Stimulated activated CD4-positive, alpha-beta T cell treated with anti-CD3 and anti-CD28 coated beads, Interleukin-15, amount 100 ng/mL, for 1 hour (primary cell): ENCODE results near the gene METAP2.

Experiments used
- DNase-seq, 2 donors: peaks; one replicate each; pipeline ENCODE4 v3.0.0-alpha.2; 2020; ENCODE audit warnings: low read depth in 1 of 2, low spot score in 1 of 2

Gene METAP2

DNA sequence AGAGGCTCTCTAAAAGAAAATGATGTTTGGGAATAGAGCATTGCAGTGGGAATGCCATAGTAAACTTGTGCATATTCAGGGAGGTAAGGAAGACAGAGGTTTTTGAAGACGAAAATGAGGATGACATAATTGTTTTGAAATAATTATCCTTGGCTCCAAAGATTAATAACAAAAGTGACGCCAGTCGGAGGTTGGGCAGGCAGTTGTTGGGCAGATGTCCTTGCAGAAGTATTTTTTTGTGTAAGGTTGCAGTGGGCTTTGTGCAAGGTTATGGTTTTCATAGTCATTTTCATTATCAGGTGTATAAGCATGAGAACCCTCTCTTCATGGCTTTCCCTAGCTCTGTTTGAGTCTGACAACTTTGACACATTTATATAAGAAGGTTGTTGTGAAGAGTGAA is 35.3 kb downstream of the METAP2 start:
- no peak for DNase-seq

DNA sequence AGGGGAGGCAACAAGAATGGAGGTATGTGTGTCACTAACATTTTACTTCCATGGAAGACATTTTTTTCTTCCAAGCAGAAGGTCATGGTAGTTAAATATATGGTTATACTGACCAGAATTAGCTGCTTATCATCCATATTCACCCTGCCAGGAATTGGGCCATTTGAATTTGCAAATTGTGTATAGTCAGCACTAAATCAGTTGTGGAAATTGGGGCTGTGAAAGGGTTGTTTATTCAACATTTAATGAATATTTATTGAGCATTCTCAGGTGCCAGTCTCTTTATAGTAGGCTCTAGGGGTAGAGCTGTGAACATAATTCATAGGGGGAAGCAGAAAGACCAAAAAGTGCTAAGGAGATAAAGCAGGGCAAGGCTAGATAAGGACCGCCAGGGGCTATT is 38.0 kb downstream of the METAP2 start:
- no peak for DNase-seq

DNA sequence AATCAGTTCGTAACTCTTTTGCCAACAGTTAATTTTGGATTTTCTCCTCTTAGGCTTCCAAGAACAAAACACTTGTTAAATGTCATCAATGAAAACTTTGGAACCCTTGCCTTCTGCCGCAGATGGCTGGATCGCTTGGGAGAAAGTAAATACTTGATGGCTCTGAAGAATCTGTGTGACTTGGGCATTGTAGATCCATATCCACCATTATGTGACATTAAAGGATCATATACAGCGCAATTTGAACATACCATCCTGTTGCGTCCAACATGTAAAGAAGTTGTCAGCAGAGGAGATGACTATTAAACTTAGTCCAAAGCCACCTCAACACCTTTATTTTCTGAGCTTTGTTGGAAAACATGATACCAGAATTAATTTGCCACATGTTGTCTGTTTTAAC is 39.6 kb downstream of the METAP2 start:
- no peak for DNase-seq

DNA sequence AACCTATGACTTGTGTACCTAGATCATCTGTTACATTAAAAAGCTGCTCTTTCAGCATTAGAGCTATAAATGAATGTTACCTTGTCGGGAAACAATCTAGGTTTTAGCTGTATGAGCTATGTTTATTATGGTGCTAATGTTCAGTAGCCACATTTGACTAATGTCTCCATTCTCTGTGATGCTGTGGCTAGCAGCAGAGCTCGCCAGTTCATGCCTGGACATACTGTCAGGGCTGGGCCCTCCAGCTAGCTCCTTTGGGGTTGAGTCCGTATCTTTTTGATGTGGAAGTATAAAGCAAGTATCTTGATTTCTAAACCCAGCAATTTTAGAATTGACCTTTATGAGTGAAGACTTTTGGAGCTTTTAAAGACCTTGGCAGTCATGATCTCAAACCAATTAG is 41.2 kb downstream of the METAP2 start:
- no peak for DNase-seq

DNA sequence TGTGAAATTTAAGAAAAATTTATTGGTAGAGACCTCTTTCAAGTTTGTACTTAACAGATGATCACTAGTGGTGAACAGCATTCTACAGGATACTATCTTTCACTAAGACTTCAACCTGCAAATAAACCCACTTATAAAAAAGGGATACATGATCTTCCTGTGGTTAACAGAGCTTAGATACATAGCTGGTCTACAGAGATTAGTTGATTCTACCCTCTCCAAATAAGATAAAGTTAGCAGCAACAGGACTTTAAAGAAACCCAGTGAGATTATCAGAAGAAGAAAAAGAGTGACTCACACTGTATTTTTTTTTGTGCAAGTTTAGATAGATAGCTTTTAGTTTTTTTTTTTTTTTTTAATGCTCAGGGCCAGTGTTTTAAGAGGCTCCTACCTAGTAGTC is 42.8 kb downstream of the METAP2 start:
- DNase-seq: no peak

DNA sequence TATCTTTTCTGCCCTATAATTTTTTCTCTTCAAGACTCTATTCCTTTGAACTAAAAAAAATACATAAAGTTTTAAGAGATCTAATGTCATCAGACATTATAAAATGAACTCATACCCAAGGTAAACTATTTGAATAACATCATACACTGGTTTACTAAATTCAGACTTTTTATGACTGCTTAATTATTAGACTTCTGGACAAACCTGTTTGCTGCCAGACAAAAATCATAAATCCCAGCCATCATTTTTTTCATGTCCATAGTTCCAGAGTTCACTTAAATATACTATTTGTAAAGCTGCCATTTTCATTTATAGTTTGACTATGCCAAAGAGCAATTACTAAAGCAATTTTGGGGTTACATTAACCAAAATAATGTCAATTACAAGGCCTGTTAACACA is 43.3 kb downstream of the METAP2 start:
- no peak for DNase-seq

DNA sequence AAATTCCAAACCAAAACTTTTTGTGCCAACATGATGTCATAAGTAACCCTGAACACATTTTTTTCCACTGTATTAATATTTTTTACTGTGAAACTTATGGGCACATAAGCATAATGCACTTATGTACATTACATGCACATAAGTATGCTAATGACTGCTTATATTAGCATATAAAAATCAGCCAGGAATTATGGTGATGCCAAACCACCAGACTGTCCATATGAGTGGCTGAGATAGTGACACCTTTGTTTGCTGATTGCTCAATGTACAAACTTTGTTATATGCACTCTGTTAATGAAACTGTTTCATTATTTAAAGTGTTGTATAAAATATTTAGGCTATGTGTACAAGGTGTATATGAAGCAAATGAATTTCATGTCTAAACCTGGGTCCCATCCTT is 45.0 kb downstream of the METAP2 start:
- DNase-seq: no peak

DNA sequence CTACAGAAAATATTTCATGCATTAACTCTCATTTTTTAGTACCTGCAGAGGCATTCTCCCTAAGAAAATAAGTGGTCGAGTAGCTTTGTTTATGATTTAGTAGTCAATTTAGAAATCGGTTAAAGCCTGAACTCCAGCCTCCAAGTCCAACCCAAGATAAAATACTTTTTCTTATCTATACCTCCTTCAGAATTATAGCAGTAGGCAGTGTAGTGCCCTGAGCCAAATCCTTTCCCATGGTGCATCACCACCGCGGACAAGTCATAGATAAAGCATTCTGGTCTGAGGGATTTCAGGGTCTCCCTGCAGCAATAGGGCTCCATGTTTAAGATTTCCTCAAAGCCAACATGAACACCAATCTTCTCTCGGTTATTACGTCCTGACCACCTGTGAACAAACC is 46.9 kb downstream of the METAP2 start:
- DNase-seq: no peak

DNA sequence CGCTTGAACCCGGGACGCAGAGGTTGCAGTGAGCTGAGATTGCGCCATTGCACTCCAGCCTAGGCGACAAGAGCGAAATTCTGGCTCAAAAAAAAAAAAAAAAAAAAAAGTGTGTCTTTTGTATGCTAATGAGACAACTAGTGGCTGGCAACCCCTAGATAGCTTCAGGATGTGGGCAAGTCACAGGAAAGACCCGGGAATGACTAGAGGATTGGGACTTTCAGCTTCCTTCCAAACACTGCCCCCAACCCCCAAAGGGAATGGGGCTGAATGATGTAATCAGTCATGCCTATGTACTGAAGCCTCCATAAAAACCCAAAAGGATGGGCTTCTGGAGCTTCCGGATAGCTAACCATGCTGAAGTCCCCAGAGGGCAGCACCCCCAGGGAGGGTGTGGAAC is 48.7 kb downstream of the METAP2 start:
- no peak for DNase-seq

DNA sequence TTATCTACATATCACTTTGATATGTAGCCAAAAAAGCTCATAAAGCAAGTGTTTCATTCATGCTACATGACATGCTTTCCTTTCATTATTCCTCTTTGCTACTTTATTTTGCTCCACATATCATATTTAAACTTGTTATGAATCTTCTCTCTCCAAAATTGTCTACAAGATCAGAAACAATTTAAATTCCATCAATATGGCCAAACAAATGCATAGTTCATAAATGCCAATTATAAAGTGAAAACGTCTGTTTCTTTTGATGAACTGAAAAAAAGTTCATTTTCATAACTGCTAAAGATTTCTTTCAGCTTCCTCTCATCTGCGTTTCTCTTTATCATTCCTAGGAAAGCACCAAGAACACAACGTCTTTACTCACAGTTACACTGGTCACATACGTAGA is 54.5 kb downstream of the METAP2 start:
- DNase-seq: no peak

DNA sequence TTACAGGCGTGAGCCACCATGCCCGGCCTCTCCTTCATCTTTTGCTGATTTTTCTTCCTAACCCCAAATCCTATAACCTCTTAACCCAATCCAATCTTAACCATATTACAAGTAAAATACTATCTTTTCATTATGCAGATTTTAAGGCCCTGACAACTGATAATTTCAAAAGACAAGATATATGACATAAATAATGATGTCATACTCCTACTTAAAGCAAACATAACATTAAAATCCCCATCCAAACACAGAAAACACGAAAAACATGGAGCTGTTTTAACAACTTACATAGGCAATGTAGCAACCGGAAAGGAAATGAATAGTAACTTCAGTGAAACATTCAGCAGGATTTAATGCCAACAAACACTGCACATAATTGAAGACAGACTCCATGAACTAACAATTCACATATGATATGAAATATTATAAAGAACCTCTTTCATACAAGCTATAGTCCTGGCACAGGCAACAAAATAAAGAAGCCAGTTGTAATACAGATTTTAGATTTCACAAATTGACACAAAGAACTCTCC is 55.8 kb downstream of the METAP2 start:
- DNase-seq: no peak

DNA sequence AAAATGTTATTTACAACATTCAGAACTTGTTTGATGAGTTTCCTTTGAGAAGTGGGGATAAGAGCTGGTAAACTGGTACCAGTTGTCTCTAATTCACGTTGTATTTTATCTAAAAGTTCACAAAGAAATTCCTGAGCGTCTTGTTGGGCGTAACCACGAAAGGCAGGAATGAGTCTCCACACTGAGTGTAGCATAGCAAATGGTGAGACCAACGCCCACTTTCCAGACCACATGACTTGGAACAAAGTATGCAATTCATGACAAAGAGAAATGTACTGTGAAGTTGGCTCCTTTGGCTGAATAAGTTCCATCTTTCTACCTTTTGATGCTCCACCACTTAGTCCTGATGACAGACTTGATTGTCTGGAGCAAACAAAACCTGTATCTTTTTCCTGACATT is 58.9 kb downstream of the METAP2 start:
- no peak for DNase-seq

DNA sequence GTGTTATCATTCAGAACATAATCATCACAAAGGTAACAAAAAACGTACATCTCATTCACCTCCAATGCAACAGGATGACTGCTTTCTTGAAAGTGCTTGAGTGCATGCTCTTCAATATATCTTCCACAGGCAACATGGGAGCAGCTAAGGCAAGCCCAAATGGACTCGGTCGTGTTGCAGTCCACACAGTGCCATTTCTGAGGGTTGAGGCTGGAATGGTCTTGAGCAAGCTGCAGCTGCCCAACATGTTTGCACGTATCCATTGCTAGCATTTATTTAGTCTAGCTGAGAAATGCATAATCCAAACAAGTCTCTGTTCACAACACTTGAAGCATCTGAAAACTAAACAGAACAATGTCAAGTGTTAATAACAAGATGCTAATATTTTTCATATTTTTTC is 60.0 kb downstream of the METAP2 start:
- DNase-seq: no peak

DNA sequence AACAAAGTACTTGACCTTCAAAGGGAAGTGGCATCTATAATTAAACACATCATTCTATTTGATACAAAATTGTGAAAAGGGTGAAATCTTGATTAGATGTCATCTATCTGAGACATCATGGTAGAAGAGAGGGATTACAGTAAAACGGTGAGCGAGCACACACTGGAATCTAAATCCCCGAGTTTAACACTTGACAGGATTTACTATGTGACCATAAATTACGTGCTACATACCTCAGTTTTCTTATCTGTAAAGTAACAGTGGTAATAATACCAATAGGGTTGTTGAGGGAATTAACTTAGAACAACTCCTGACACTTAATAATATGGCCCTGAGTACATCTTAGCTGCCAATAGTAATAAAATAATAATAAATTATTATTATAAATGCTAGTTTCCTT is 64.1 kb downstream of the METAP2 start:
- no peak for DNase-seq

DNA sequence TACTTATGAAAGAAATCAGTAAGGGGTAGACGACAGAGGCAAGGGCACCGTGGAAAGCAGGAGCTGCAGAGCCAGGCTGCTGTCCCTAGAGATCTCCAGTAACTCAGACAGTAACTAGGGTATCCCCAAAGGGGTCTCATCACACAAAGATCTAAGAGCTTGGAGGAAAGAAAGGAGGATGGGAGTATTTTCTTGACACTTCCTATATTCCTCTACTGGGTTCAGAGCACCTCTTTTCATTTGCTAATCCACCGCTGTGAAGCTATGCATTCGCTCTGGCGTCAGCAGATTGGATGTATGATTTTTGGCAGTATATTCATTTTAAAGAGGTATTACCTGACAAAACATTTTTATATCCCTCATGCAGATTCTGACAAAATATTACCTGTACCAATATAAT is 64.7 kb downstream of the METAP2 start:
- no peak for DNase-seq

DNA sequence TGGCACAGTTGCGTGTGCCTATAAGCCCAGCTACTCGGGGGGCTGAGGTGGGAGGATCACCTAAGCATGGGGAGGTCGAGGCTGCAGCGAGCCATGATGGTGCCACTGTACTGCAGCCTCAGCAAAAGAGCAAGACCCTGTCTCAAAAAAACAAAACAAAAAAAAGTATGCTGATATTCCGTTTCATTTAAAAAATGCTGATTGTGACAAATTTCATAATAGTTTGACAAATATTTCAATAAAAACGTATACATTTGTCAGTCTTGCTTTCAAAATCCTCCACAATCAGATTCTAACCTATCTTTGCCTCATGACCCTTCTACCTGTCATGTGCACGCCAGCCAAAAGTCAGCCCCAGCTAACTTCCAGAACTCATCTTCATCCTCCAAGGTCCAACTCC is 67.5 kb downstream of the METAP2 start:
- no peak for DNase-seq

DNA sequence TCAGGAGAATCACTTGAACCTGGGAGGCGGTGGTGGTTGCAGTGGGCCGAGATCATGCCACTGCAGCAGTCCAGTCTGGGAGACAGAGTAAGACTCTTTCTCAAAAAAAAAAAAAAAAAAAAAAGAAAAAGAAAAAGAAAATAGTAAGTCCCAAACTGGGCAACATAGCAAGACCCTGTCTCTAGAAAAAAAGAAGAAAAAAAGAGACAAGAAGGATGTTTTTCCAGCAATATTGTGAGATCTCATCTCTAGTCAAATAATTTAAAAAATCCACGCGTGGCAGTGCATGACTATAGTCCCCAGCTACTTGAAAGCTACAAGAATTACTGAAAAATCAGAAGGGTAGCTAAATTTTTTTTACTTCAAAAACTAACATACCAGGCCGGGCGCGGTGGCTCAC is 69.4 kb downstream of the METAP2 start:
- no peak for DNase-seq

DNA sequence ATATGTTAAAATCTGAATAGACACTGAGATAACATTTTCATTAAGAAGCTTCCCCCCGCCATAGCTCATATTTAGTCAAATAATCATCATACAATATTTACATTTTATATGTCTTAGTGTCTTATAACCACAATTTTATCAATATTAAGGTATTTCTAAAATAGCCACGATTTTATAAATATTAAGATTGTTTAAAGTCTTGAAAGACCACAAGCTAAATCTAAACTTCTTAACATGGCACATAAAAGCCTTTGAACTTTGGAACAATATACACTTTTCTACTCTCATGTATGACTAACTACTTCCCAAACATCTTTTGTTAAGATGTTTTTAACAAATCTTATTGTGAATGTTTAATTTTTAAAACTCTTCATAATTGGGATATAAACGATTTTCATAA is 70.8 kb downstream of the METAP2 start:
- DNase-seq: no peak

DNA sequence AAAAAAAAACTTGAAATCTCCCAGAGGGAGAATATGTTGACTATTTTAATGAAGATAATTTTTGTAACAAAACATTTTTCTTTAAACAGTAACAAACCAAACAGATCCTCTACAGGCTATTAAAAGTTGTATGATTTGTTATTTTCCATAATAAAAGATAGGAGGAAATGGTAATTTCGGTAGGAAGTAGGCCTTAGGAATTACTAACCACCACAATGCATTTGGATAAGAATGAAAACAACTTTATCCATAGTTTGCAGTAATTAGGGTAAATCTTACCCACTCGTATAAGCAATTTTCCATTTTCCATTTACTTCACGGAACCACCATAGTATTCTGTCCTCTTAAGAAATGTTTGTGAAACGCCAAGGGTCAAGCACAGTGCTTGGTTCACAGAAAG is 71.4 kb downstream of the METAP2 start:
- DNase-seq: no peak

DNA sequence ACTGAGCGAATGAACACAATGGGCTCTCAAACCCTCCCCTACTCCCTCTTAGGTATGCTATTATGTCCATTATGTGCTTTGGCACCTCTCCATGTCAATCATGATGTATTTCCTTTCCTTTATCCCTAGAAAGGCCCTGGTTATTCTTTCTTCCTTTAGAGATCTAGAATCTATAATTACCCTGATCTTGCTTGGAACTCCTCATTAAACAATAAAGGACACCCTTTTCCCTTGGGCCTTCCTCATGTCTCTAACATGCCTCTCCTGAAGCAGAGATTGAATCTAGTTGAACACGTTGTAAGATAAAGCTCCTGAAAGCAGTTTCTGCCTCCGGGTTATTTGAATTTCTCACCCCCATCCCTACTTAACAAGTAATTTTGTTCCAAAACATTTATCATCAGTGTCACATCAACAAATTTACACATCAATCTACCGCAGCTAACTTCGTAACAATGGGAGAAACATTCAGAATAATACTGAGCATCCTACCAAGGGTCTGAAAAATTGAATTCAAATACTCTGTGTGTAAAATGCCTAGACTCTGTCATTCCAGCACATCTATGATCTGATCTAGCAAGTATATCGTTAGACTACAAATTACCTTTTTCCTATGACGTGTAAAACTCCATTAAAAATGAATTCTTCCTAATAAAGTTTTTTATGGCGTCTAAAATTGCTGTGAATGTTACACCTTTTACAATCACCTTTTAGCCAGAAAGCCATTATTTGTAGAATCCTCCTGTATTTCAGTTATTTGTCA is 72.0 kb downstream of the METAP2 start:
- no peak for DNase-seq

DNA sequence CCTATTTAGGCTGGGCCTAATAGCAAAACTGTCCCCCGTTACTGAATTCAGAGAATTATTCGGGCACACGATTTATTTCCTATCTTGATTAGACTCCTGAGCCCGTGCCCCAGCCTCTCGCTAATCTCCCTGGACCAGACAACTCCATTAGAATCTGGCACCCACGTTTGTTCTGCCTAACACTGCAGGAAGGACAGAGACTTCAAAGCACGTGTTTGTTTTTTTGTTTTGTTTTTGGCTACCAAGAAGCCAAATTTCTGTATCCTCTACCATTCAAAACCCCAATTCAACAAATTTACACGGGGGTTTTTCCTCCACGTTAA is 72.5 kb downstream of the METAP2 start:
- DNase-seq: no peak

DNA sequence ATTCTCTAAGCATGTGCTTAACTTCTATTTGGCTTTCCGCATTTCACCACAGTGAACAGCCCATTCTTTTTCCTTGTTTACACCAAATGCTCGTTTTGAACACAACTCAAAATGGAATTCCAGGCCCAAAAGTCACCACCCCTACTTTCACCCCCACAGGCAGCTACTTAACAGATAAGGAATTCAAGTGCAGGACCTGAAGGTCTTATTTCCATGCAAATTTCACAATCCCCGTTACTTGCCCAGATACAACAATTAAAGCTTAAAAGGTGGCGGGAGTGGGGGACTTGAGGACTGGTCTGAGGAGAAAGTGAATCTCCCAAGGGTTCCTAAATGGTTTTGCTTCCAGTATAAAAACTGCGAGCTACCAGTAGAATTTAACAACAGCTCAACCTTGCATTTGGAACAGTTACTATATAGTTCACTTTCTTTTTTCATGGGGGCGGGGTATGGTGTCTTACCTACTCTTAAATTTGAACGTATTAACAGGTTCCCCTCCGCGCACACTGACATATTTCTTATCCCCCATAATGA is 73.6 kb downstream of the METAP2 start:
- no peak for DNase-seq

DNA sequence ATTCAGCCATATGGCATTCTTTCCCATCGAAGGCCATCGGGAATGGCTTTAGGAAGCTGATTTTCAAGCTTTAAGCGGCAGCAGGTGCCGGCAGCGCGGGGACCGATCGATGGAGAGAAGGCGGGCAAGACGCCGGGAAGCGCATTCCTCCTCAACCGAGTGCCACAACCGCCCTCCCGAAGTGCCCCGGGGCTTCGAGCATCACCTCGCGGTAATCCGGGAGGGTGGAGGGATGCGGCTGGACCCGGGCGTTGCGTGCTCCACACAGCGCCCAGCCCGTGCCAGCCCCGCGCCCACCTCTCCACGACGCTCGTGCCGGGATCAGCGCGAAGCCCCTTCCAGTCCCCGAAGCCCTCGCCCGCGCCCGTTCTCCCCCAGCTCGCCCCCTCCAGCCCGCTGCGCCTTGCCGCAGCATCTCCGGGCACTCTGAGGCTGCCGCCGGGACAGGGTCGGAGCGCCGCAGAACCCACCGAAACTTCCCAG is 74.1 kb downstream of the METAP2 start:
- peak in 1 of 2 donors; percentile 20 for DNase-seq
